Hippocampal formation (tissue), 2 donors: ENCODE results near the gene STX18.

ENCODE experiments used
- DNase-seq, 2 donors: peaks; one replicate each; lab custom pipeline; 2025; lab: John Stamatoyannopoulos, UW

Gene STX18

GRCh38 chr4:4401036-4401435 is 140.8 kb downstream of the STX18 start:
- no peak for DNase-seq

GRCh38 chr4:4398430-4398829 is 143.4 kb downstream of the STX18 start:
- DNase-seq: no peak

- DNase-seq: no peak
Observed at GRCh38 chr4:4397441-4397819, 144.4 kb downstream of the STX18 start.

- DNase-seq: no peak
Observed at GRCh38 chr4:4396628-4397440, 145.0 kb downstream of the STX18 start.

GRCh38 chr4:4395849-4396627 is 145.8 kb downstream of the STX18 start:
- peak in 1 of 2 donors; percentile 24 for DNase-seq

- no peak for DNase-seq
Observed at GRCh38 chr4:4395371-4395770, 146.5 kb downstream of the STX18 start.

- DNase-seq: no peak
Observed at GRCh38 chr4:4394644-4395043, 147.2 kb downstream of the STX18 start.

- no peak for DNase-seq
Observed at GRCh38 chr4:4392501-4393183, 149.2 kb downstream of the STX18 start.

- DNase-seq: no peak
Observed at GRCh38 chr4:4391866-4392265, 150.0 kb downstream of the STX18 start.

GRCh38 chr4:4390515-4391240 is 151.2 kb downstream of the STX18 start:
- no peak for DNase-seq

- DNase-seq: no peak
Observed at GRCh38 chr4:4390046-4390445, 151.8 kb downstream of the STX18 start.

GRCh38 chr4:4388836-4389575 is 152.8 kb downstream of the STX18 start:
- DNase-seq: no peak

- DNase-seq: no peak
Observed at GRCh38 chr4:4388311-4388790, 153.5 kb downstream of the STX18 start.

GRCh38 chr4:4387531-4388310 is 154.1 kb downstream of the STX18 start:
- no peak for DNase-seq

GRCh38 chr4:4386736-4387392 is 155.0 kb downstream of the STX18 start, which contains the start of gene NSG1:
TSS of gene NSG1 (plus strand) at chr4:4387102. CDS start at chr4:4387630, 528 bp downstream.
- no peak for DNase-seq

GRCh38 chr4:4386296-4386735 is 155.5 kb downstream of the STX18 start:
- DNase-seq: no peak

- no peak for DNase-seq
Observed at GRCh38 chr4:4385729-4386295, 156.0 kb downstream of the STX18 start.

- no peak for DNase-seq
Observed at GRCh38 chr4:4384837-4385236, 157.0 kb downstream of the STX18 start.

GRCh38 chr4:4383085-4383484 is 158.8 kb downstream of the STX18 start:
- no peak for DNase-seq
